SH-SY5Y (cell line): ENCODE data around the gene KRTAP4-8.

ENCODE experiments used
- GATA2 ChIP-seq: IDR thresholded peaks from 2 replicates; pipeline ENCODE4 v1.6.1; 2011; ENCODE audit warnings: mild to moderate bottlenecking, low read depth, low read length
- GATA3 ChIP-seq: IDR thresholded peaks from 2 replicates; pipeline ENCODE4 v1.6.1; 2011; ENCODE audit warnings: low read depth, mild to moderate bottlenecking, low read length, moderate library complexity

DNA sequence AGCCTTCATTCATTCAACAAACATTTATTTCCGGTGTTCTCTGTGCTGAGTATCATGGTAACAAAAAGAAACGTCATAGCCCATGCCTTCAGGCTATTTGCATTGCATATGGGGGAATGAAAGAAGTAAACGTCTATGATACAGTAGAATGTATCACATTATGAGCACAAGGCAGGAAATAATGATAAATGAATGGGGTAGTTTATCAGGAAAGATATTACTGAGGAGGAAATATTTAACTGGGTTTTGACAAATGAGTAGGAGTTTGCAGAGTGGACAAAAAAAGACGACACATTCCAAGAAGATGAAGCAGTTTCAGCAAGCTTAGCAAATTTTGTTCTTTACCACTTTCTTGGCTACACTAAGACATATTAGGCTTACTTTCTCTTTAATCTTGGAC lies 15.3 kb downstream of the KRTAP4-8 start:
- TF ChIP-seq GATA2 (no peak), GATA3 (no peak)
